GM12878 (cell line): Measurements from ENCODE around the gene CADM2. TPM values are rescaled to one million over a fixed set of nuclear protein-coding genes. Genes with fewer than 3 reads are reported as not detected.

Source experiments
- ATAC-seq: fragments of 200-7000 bp; cut with Tn5 transposase; 3 replicates; pipeline ENCODE4 v1.9.1; 2020; ENCODE audit warnings: mild to moderate bottlenecking, moderate library complexity
- BruUV-seq: library from RNA; stranded (reverse); fragments of 400-500 nt; replicated peaks from 2 replicates; lab custom pipeline; 2021; lab: Mats Ljungman, UMichigan
- CTCF ChIA-PET: fragments of 300-600 bp; sonication (Branson Sonifier 250); formaldehyde crosslinking; extraction: SDS; loops from one replicate; lab custom pipeline; 2021; ENCODE audit warnings: inconsistent platforms; lab: Yijun Ruan, JAX
- POLR2A ChIA-PET: fragments of 350-600 bp; formaldehyde crosslinking; extraction: SDS; loops from one replicate; lab custom pipeline; 2021; ENCODE audit warnings: inconsistent platforms; lab: Charles Lee
- RAD21 ChIA-PET: fragments of 300-600 bp; sonication (Branson Sonifier 250); formaldehyde crosslinking; loops from one replicate; lab custom pipeline; 2023; ENCODE audit warnings: antibody characterized with exemption; ENCODE audit not compliant: unreplicated experiment; lab: Charles Lee
- SMC1A ChIA-PET: fragments of 300-600 bp; sonication (Branson Sonifier 250); formaldehyde crosslinking; loops from one replicate; lab custom pipeline; 2023; ENCODE audit not compliant: unreplicated experiment, uncharacterized antibody; lab: Charles Lee
- DNase-seq: peaks from one replicate; pipeline ENCODE4 v3.0.0-alpha.2; 2011; ENCODE audit warnings: low read depth, low spot score
- FAIRE-seq: peaks from 3 replicates; lab custom pipeline; 2011; peaks lifted over from hg19 to GRCh38; lab: Jason Lieb, UNC
- H2AFZ ChIP-seq: 2 replicates; pipeline ENCODE4 v1.6.0; 2011; ENCODE audit warnings: low read depth, low read length, control low read depth; ENCODE audit not compliant: control insufficient read depth
- H3K27ac ChIP-seq: 2 replicates; pipeline ENCODE4 v1.5.1; 2011; ENCODE audit warnings: control low read depth; ENCODE audit not compliant: control insufficient read depth, insufficient read depth
- H3K27me3 ChIP-seq, 2 experiments: replicated peaks in 1 of 2; 2 replicates each; pipeline versions ENCODE4 v1.6.0 to v1.6.1; 2011; ENCODE audit warnings: low read length in 1 of 2; ENCODE audit not compliant: control insufficient read depth in 2 of 2, insufficient read depth in 2 of 2
- H3K36me3 ChIP-seq, 2 experiments: 2 replicates each; pipeline ENCODE4 v1.5.1; 2011; ENCODE audit warnings: low read length in 1 of 2; ENCODE audit not compliant: control insufficient read depth in 2 of 2, insufficient read depth in 2 of 2
- H3K4me1 ChIP-seq: 2 replicates; pipeline ENCODE4 v1.6.1; 2011; ENCODE audit warnings: mild to moderate bottlenecking, low read length, moderate library complexity, mixed read lengths; ENCODE audit not compliant: control insufficient read depth, insufficient read depth
- H3K4me2 ChIP-seq: 2 replicates; pipeline ENCODE4 v1.6.0; 2011; ENCODE audit warnings: control low read depth; ENCODE audit not compliant: control insufficient read depth, insufficient read depth
- H3K4me3 ChIP-seq: fragments of 200-600 bp; sonication (generic); 2 replicates; pipeline ENCODE4 v1.5.1; 2016
- H3K79me2 ChIP-seq: 2 replicates; pipeline ENCODE4 v1.6.0; 2011; ENCODE audit warnings: low read length; ENCODE audit not compliant: control insufficient read depth, insufficient read depth
- H3K9ac ChIP-seq: 2 replicates; pipeline ENCODE4 v1.8.0; 2011; ENCODE audit warnings: low read length, control low read depth, mixed read lengths; ENCODE audit not compliant: control insufficient read depth, insufficient read depth
- H3K9me3 ChIP-seq: replicated peaks from 3 replicates; pipeline ENCODE4 v1.5.1; 2011; ENCODE audit warnings: mild to moderate bottlenecking, low read length; ENCODE audit not compliant: control insufficient read depth, insufficient read depth
- H4K20me1 ChIP-seq: 2 replicates; pipeline ENCODE4 v1.6.0; 2011; ENCODE audit not compliant: control insufficient read depth, insufficient read depth
- ATF7 ChIP-seq: fragments of 450-650 bp; IDR thresholded peaks from 2 replicates; pipeline ENCODE4 v1.6.1; 2016; ENCODE audit warnings: low read depth, mild to moderate bottlenecking
- BCLAF1 ChIP-seq: fragments of 450-650 bp; IDR thresholded peaks from 2 replicates; pipeline ENCODE4 v1.6.1; 2017; ENCODE audit warnings: antibody characterized with exemption, mild to moderate bottlenecking, moderate library complexity
- CBX3 ChIP-seq: fragments of 200-600 bp; sonication (generic); IDR thresholded peaks from 2 replicates; pipeline ENCODE4 v1.6.1; 2016; ENCODE audit warnings: low read depth, borderline replicate concordance
- CEBPZ ChIP-seq: fragments of 150-350 bp; IDR thresholded peaks from 2 replicates; pipeline ENCODE4 v1.6.1; 2016; ENCODE audit warnings: low read depth, low read length
- DPF2 ChIP-seq: fragments of 450-650 bp; IDR thresholded peaks from 2 replicates; pipeline ENCODE4 v1.6.1; 2017; ENCODE audit warnings: mild to moderate bottlenecking
- PAX5 ChIP-seq: IDR thresholded peaks from 2 replicates; pipeline ENCODE4 v1.6.1; 2011; ENCODE audit warnings: low read depth, low read length, borderline replicate concordance
- POU2F2 ChIP-seq: IDR thresholded peaks from 3 replicates; pipeline ENCODE4 v1.6.1; 2011; ENCODE audit warnings: low read depth, mild to moderate bottlenecking, low read length, borderline replicate concordance
- RAD21 ChIP-seq: IDR thresholded peaks from 2 replicates; pipeline ENCODE4 v1.6.1; 2011; ENCODE audit warnings: mild to moderate bottlenecking, low read depth, low read length, moderate library complexity; ENCODE audit not compliant: insufficient read depth
- REST ChIP-seq: IDR thresholded peaks from 2 replicates; pipeline ENCODE4 v1.6.1; 2012; ENCODE audit warnings: mild to moderate bottlenecking, low read depth, low read length
- SKIL ChIP-seq: fragments of 450-650 bp; IDR thresholded peaks from 2 replicates; pipeline ENCODE4 v1.6.1; 2017; ENCODE audit warnings: mild to moderate bottlenecking, low read depth, inconsistent platforms; ENCODE audit not compliant: poor library complexity, severe bottlenecking
- STAT3 ChIP-seq: IDR thresholded peaks from 2 replicates; pipeline ENCODE4 v1.6.1; 2011; ENCODE audit warnings: low read depth, low read length, improper control_type of control experiment
- ZBED1 ChIP-seq: IDR thresholded peaks from 2 replicates; pipeline ENCODE4 v1.6.1; 2016; ENCODE audit warnings: borderline replicate concordance
- ZSCAN29 ChIP-seq: fragments of 450-650 bp; IDR thresholded peaks from 2 replicates; pipeline ENCODE4 v1.6.1; 2017; ENCODE audit warnings: mild to moderate bottlenecking, moderate library complexity
- ZZZ3 ChIP-seq: IDR thresholded peaks from 2 replicates; pipeline ENCODE4 v1.6.1; 2011; ENCODE audit warnings: low read depth; ENCODE audit not compliant: control insufficient read depth, insufficient read length
- WGBS: methylation state at CpG from one replicate; pipeline ENCODE4 v1.1.6; 2016; ENCODE audit warnings: low lambda C conversion rate; ENCODE audit not compliant: insufficient replicate concordance, insufficient coverage; ENCODE audit errors: missing lambda C conversion rate; 5-methylcytosine and 5-hydroxymethylcytosine counted together
- in situ Hi-C: fragments of 300-500 bp; cut with MboI; formaldehyde crosslinking; loops from 9 replicates; pipeline ENCODE4 v1.14.3; 2018; ENCODE audit warnings: mixed read lengths
- intact Hi-C: fragments of 100-400 bp; cut with micrococcal nuclease; formaldehyde crosslinking; loops from one replicate; pipeline ENCODE4 v1.14.2; 2022; ENCODE audit not compliant: unreplicated experiment
- polyA plus RNA-seq, 11 experiments: library from polyadenylated mRNA; depleted of rRNA in 4 of 11; unstranded in 6 of 11; stranded (reverse) in 5 of 11; fragments of >200 nt; fragmentation: Nextera tagmentation in 4 of 11; fragmentation: Illumina TruSeq in 1 of 11; extraction: Ambion mirVana in 4 of 11; extraction: Trizol in 1 of 11; gene quantifications; 1 replicate in 1 of 11; 2 replicates in 10 of 11; pipeline versions ENCODE4 v1.2.1 to v1.2.3, GENCODE V29; 2011 to 2016; ENCODE audit warnings: inconsistent platforms in 2 of 11, missing spikeins in 2 of 11, low read depth in 1 of 11
- total RNA-seq, 4 experiments: library from RNA; depleted of rRNA in 3 of 4; stranded (reverse); fragments of >200 nt in 3 of 4; fragmentation: Illumina TruSeq in 1 of 4; extraction: Trizol in 1 of 4; gene quantifications; 2 replicates each; pipeline versions ENCODE4 v1.2.1 to v1.2.3, GENCODE V29; 2013 to 2021

Gene CADM2
- total and polyA plus RNA-seq, 10 of the 15 experiments (the other 5 are each of a cell fraction or from before 2014, with no cell fraction given), result 0.13 TPM; not detected in 9

- ATAC-seq, result no peak
- H3K9ac ChIP-seq, result no peak overlapping the region
- no peaks in the 10 kb centered on the region for H3K4me1 ChIP-seq
- ChIA-PET SMC1A (no interaction called here), RAD21 (no interaction called here), CTCF (no interaction called here), POLR2A (no interaction called here)
- no peaks in the 10 kb centered on the region for H3K27me3 ChIP-seq
- no peaks in the 10 kb centered on the region for H3K79me2 ChIP-seq
- H3K4me3 ChIP-seq, result no peak overlapping the region
- intact Hi-C loops, result no loop called here
- TF ChIP-seq ZZZ3, result no peak
- no peak for TF ChIP-seq BCLAF1
- TF ChIP-seq CEBPZ, result no peak
- no peak for TF ChIP-seq REST
- no peak for TF ChIP-seq POU2F2
- TF ChIP-seq ZSCAN29, result no peak
- no peak for TF ChIP-seq CBX3
- no peak for TF ChIP-seq ZBED1
- no peak for TF ChIP-seq DPF2
- TF ChIP-seq STAT3, result no peak
- TF ChIP-seq SKIL, result no peak
- TF ChIP-seq ATF7, result no peak
- TF ChIP-seq RAD21, result no peak
- TF ChIP-seq PAX5, result no peak
- no peaks in the 10 kb centered on the region for H4K20me1 ChIP-seq
- H3K4me2 ChIP-seq, result no peak overlapping the region
- no TSS peak for BruUV-seq
- H2AFZ ChIP-seq, result no peak overlapping the region
- no peak for DNase-seq
- H3K36me3 ChIP-seq, result no peaks in the 10 kb centered on the region
- FAIRE-seq, result no peak
- WGBS, result 17% methylated on average over 4 of the region's 4 CpGs
- no peak overlapping the region for H3K27ac ChIP-seq
- in situ Hi-C loops, result no loop called here
- no peaks in the 10 kb centered on the region for H3K9me3 ChIP-seq
Observed at GRCh38 chr3:85244091-85244490, 285.3 kb downstream of the CADM2 start.
